ENCODE data around the gene NEURL1B.
"Not testable (repeated sequence)": the region's sequence is repeated elsewhere in the genome, so short reads cannot be mapped to it uniquely, and the experiment has no call there.

Gene NEURL1B

GRCh38 chr5:172676914-172677475, 35.9 kb downstream of the NEURL1B start (continued):
- TF ChIP-seq, protein P1, sequence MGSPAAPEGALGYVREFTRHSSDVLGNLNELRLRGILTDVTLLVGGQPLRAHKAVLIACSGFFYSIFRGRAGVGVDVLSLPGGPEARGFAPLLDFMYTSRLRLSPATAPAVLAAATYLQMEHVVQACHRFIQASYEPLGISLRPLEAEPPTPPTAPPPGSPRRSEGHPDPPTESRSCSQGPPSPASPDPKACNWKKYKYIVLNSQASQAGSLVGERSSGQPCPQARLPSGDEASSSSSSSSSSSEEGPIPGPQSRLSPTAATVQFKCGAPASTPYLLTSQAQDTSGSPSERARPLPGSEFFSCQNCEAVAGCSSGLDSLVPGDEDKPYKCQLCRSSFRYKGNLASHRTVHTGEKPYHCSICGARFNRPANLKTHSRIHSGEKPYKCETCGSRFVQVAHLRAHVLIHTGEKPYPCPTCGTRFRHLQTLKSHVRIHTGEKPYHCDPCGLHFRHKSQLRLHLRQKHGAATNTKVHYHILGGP (tag by site-specific recombination; IDR thresholded peaks at IDR 0.05), result no peak
- TF ChIP-seq HOXA7 (CRISPR knock-in tag; IDR thresholded peaks at IDR 0.05; ENCODE audit: borderline replicate concordance) (no peak), ZNF280C (tag by site-specific recombination; IDR thresholded peaks at IDR 0.05) (no peak)

DNA sequence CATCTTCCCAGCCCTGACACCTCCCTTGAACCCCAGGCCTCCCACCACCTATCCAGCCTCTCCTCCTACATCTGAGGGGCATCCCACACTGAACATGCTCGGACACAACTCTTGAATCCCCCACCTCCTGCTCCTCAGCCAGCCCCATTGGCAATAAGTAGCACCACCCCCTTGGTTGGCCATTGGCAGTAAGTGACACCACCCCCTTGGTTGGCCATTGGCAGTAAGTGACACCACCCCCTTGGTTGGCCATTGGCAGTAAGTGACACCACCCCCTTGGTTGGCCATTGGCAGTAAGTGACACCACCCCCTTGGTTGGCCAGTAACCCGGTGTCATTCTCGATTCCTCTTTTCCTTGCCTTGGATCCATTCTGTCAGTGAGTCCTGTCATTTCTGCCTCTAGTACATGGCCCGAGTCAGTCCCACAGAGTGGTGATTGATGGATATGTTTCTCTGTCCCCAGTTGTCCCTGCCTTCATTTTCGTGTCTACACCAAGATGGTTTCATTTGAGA, 37.4 kb downstream of the NEURL1B start:
- H3K4me1 ChIP-seq (ENCODE audit: control insufficient read depth, insufficient read depth, low read length); POLR2A ChIA-PET; H3K4me3 ChIP-seq (ENCODE audit: low read depth, low read length); H3K27ac ChIP-seq (ENCODE audit: extremely low read depth, low read depth, low read length); H3K36me3 ChIP-seq (ENCODE audit: control insufficient read depth in 2 of 2, insufficient read depth in 1 of 2, low read length in 2 of 2); H3K9me3 ChIP-seq (ENCODE audit: control insufficient read depth, insufficient read depth, low read depth, low read length): not testable (repeated sequence)
- TF ChIP-seq ZNF341 (tag by site-specific recombination; IDR thresholded peaks at IDR 0.05; ENCODE audit: low read depth) (peak; percentile 92), ZNF449 (tag by site-specific recombination; IDR thresholded peaks at IDR 0.05) (0 out of 2 replicates have a peak, but pooled peaks have one; percentile 47)
- CTCF ChIA-PET, result interaction anchor here (1.4 kb wide), 1 partner anchor 199 kb away, joined by 11 read pairs; no protein-coding TSS in a partner anchor

DNA sequence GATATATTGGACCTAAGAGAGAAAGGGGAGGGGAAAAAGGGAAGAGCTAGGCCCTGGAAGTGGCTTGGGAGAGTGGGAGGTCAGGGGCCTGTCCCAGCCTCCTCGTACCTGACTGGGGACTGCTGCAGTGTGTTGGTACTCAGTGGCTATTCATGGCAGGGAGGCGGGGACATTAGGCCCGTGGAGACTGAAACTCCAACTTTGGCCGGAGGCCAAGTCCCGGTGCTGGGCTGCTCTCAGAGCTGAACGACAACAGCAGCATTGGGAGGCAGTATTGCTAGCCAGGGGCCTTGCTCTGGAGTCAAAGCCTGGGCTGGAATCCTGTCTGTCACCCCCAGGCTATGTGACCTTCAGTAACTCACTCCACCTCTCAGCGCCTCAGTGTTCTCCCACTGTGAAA, 37.8 kb downstream of the NEURL1B start:
- Histone ChIP-seq H3K4me1 (ENCODE audit: control insufficient read depth, insufficient read depth, low read length) (no peaks in the 10 kb centered on the region), H3K9me3 (ENCODE audit: control insufficient read depth, insufficient read depth, low read depth, low read length) (no peaks in the 10 kb centered on the region), H3K36me3 (ENCODE audit: control insufficient read depth in 2 of 2, insufficient read depth in 1 of 2, low read length in 2 of 2) (no peaks in the 10 kb centered on the region), H3K4me3 (ENCODE audit: low read depth, low read length) (no peak overlapping the region), H3K27ac (ENCODE audit: extremely low read depth, low read depth, low read length) (no peak overlapping the region)
- TF ChIP-seq ZFHX2 (tag by site-specific recombination; conservative IDR thresholded peaks at IDR 0.05), result 0 out of 2 replicates have a peak, but pooled peaks have one; percentile 14
- no peak for TF ChIP-seq GLIS2 (tag by site-specific recombination; IDR thresholded peaks at IDR 0.05)
- no peak for TF ChIP-seq TRIM28 (IDR thresholded peaks at IDR 0.05; ENCODE audit: borderline replicate concordance, low read length)
- no peak for TF ChIP-seq BCL11B (tag by site-specific recombination; IDR thresholded peaks at IDR 0.05; ENCODE audit: low read depth)
- no peak for TF ChIP-seq ZNF133 (tag by site-specific recombination; IDR thresholded peaks at IDR 0.05)
- no peak for TF ChIP-seq ZNF138 (tag by site-specific recombination; IDR thresholded peaks at IDR 0.05; ENCODE audit: borderline replicate concordance)
- no peak for TF ChIP-seq ZNF2 (tag by site-specific recombination; IDR thresholded peaks at IDR 0.05)
- TF ChIP-seq, protein P2, sequence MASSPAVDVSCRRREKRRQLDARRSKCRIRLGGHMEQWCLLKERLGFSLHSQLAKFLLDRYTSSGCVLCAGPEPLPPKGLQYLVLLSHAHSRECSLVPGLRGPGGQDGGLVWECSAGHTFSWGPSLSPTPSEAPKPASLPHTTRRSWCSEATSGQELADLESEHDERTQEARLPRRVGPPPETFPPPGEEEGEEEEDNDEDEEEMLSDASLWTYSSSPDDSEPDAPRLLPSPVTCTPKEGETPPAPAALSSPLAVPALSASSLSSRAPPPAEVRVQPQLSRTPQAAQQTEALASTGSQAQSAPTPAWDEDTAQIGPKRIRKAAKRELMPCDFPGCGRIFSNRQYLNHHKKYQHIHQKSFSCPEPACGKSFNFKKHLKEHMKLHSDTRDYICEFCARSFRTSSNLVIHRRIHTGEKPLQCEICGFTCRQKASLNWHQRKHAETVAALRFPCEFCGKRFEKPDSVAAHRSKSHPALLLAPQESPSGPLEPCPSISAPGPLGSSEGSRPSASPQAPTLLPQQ (tag by site-specific recombination; IDR thresholded peaks at IDR 0.05), result no peak
- TF ChIP-seq ZNF394 (tag by site-specific recombination; IDR thresholded peaks at IDR 0.05; ENCODE audit: borderline replicate concordance), result no peak
- ChIA-PET POLR2A (no interaction called here), CTCF (interaction anchor here (1.4 kb wide), 1 partner anchor 199 kb away, joined by 11 read pairs; no protein-coding TSS in a partner anchor)
